ENCODE measurements around the gene LIME1. TPM values are rescaled to one million over a fixed set of nuclear protein-coding genes. Genes with fewer than 3 reads are reported as not detected.

The LIME1 gene
- total and polyA plus RNA-seq, 12 donors = 0.22 to 103 (median 8.4) TPM

GRCh38 chr20:63691711-63692435 is 44.6 kb upstream of the LIME1 start:
- H3K27me3 ChIP-seq = no peaks in the 10 kb centered on the region
- no peak for TF ChIP-seq CTCF (IDR thresholded peaks at IDR 0.05)
- no peak for TF ChIP-seq POLR2A (IDR thresholded peaks at IDR 0.05)
- DNase-seq = peak in 2 of 7 donors; percentile 8 to 18
- WGBS, 4 donors = 86 to 91% (median 88%) methylated on average over 10 to 21 of the region's 21 CpGs
- H3K9me3 ChIP-seq (replicated peaks in 1 of 3) = no peaks in the 10 kb centered on the region
- peaks cover 0 to 8% of the 10 kb centered on the region in 2 donors for H3K36me3 ChIP-seq (replicated peaks in 1 of 2)
- no peak overlapping the region for H3K27ac ChIP-seq
- intact Hi-C loops (cut with DNase I) = no loop called here
- no peak overlapping the region for H3K4me3 ChIP-seq
- H3K4me1 ChIP-seq (replicated peaks in 1 of 2) = peaks cover 6 to 26% of the 10 kb centered on the region in 2 donors

GRCh38 chr20:63692436-63693082 is 43.9 kb upstream of the LIME1 start:
- Histone ChIP-seq H3K27me3 (no peaks in the 10 kb centered on the region), H3K36me3 (replicated peaks in 1 of 2) (peaks cover 0 to 8% of the 10 kb centered on the region in 2 donors), H3K4me3 (no peak overlapping the region), H3K4me1 (replicated peaks in 1 of 2) (peaks cover 13 to 28% of the 10 kb centered on the region in 2 donors), H3K27ac (no peak overlapping the region), H3K9me3 (replicated peaks in 1 of 3) (no peaks in the 10 kb centered on the region)
- TF ChIP-seq CTCF (IDR thresholded peaks at IDR 0.05) = no peak
- no peak for TF ChIP-seq POLR2A (IDR thresholded peaks at IDR 0.05)
- DNase-seq = peak in 4 of 7 donors; percentile 16 to 39 (median 28)
- intact Hi-C loops (cut with DNase I) = no loop called here
- 74 to 84% (median 75%) methylated on average over 10 to 20 of the region's 20 CpGs; no CpG with 5 or more reads in 1 of the 4 donors for WGBS, 4 donors

GRCh38 chr20:63693083-63693732 is 43.3 kb upstream of the LIME1 start:
- peak in 1 of 7 donors; percentile 19 for DNase-seq
- TF ChIP-seq CTCF (IDR thresholded peaks at IDR 0.05) (no peak), POLR2A (IDR thresholded peaks at IDR 0.05) (no peak)

More at GRCh38 chr20:63693083-63693732, 43.3 kb upstream of the LIME1 start:
- peaks cover 14 to 28% of the 10 kb centered on the region in 2 donors for H3K4me1 ChIP-seq (replicated peaks in 1 of 2)
- H3K9me3 ChIP-seq (replicated peaks in 1 of 3) = no peaks in the 10 kb centered on the region
- intact Hi-C loops (cut with DNase I) = no loop called here
- no peak overlapping the region for H3K27ac ChIP-seq
- peaks cover 0 to 8% of the 10 kb centered on the region in 2 donors for H3K36me3 ChIP-seq (replicated peaks in 1 of 2)
- 90 to 93% (median 92%) methylated on average over 2 to 10 of the region's 10 CpGs; no CpG with 5 or more reads in 1 of the 4 donors for WGBS, 4 donors
- H3K27me3 ChIP-seq = no peaks in the 10 kb centered on the region
- no peak overlapping the region for H3K4me3 ChIP-seq
